Stimulated activated CD4-positive, alpha-beta T cell treated with anti-CD3 and anti-CD28 coated beads, Interleukin-4, amount 100 ng/mL, for 4 hours (primary cell): ENCODE results near the gene TPX2.

Experiments used
- DNase-seq, 2 experiments: peaks; one replicate each; pipeline ENCODE4 v3.0.0-alpha.2; 2020

TPX2 gene

GRCh38 chr20:31836853-31837608 lies 97.9 kb downstream of the TPX2 start:
- no peak for DNase-seq

GRCh38 chr20:31837896-31838397 lies 98.9 kb downstream of the TPX2 start:
- no peak for DNase-seq

- no peak for DNase-seq
These were observed 99.7 kb downstream of the TPX2 start for GRCh38 chr20:31838646-31839292.

- no peak for DNase-seq
These were observed 100.8 kb downstream of the TPX2 start for GRCh38 chr20:31839782-31840487.

- DNase-seq, result no peak
These were observed 102.1 kb downstream of the TPX2 start for GRCh38 chr20:31840906-31841816.

- no peak for DNase-seq
These were observed 102.8 kb downstream of the TPX2 start for GRCh38 chr20:31841928-31842327.

GRCh38 chr20:31842471-31843157 lies 103.5 kb downstream of the TPX2 start:
- no peak for DNase-seq

GRCh38 chr20:31843288-31843687 lies 104.2 kb downstream of the TPX2 start:
- DNase-seq, result no peak

- no peak for DNase-seq
These were observed 104.8 kb downstream of the TPX2 start for GRCh38 chr20:31843881-31844280.

GRCh38 chr20:31844737-31845299 lies 105.7 kb downstream of the TPX2 start:
- no peak for DNase-seq

- DNase-seq, result no peak
These were observed 106.3 kb downstream of the TPX2 start, which contains the start of gene FOXS1 for GRCh38 chr20:31845300-31845863. Gene FOXS1, minus strand, starts transcription at chr20:31845604. Its CDS starts 62 bp downstream, at chr20:31845542.

GRCh38 chr20:31846793-31847138 lies 107.7 kb downstream of the TPX2 start:
- no peak for DNase-seq

- no peak for DNase-seq
These were observed 109.3 kb downstream of the TPX2 start for GRCh38 chr20:31848088-31848999.

GRCh38 chr20:31849306-31849930 lies 110.3 kb downstream of the TPX2 start:
- no peak for DNase-seq
